Erythroblast (primary cell): ENCODE data around the gene MYO1D.

Source experiments
- GATA1 ChIP-seq: IDR thresholded peaks from 2 replicates; pipeline ENCODE4 v1.6.1; 2011; ENCODE audit warnings: low read depth, mild to moderate bottlenecking, control low read depth, low read length, moderate library complexity
- POLR2A ChIP-seq: IDR thresholded peaks from 2 replicates; pipeline ENCODE4 v1.6.1; 2011; ENCODE audit warnings: mild to moderate bottlenecking, low read length

DNA sequence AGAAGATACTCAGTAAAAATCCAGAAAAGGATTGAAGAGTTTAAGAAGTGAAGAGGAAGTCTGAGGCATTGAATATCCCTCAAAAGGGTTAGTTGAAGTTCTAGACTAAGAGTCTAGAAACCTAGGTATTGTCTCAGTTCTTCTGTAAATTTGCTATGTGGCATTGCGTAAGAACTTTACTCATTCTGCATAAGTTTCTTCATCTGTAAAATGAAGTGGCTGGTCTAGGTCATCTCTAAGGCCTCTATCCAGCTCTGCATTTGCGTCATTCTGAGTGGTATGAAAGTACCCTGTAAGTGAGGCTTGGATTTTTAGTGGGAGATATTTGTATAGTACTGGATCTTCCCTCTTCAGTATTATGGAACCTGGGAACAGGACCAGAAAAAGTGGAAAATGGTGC lies 130.2 kb downstream of the MYO1D start:
- TF ChIP-seq POLR2A (no peak), GATA1 (no peak)
